Upper lobe of left lung (tissue), 4 donors: ENCODE measurements around the gene MEGF10.

ENCODE experiments used
- EP300 ChIP-seq, 4 donors: sonication (generic); formaldehyde crosslinking; IDR thresholded peaks; one replicate each; pipeline ENCODE4 v1.5.1; 2017; ENCODE audit warnings: antibody characterized with exemption in 4 of 4, control low read depth in 2 of 4
- POLR2A ChIP-seq, 4 donors: fragments of 450-650 bp; IDR thresholded peaks; one replicate each; pipeline ENCODE4 v1.5.1; 2016 to 2017; ENCODE audit warnings: antibody characterized with exemption in 4 of 4, mild to moderate bottlenecking in 2 of 4
- POLR2AphosphoS5 ChIP-seq, 2 donors: sonication (generic); formaldehyde crosslinking; IDR thresholded peaks; one replicate each; pipeline ENCODE4 v1.5.1; 2017; ENCODE audit warnings: antibody characterized with exemption in 2 of 2
- TF ChIP-seq, protein P1 (sequence below), 6 experiments: fragments of 450-650 bp in 4 of 6; fragments of 200-600 bp in 2 of 6; sonication (generic) in 2 of 6; IDR thresholded peaks; one replicate each; pipeline ENCODE4 v1.5.1; 2016 to 2019; ENCODE audit warnings: antibody characterized with exemption in 6 of 6

DNA sequence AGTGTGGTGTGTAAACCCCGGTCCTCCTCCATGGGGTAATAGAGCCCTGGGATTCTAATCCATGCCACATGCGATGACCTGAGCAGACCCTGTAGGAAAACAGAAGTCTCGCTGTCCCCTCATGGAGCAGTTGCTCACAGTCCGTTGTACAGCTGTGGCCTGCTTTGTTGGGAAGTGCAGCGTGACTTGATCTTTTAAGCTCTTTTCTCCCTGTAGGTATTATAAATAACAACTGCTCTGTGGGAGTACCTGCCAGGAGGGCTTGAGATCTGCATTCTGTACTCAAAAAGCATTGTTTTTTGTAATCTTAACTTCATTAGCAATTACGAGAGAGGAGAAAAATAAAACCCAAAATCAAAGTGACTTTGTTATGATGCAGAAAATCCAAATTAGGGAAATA lies 17.3 kb downstream of the MEGF10 start:
- TF ChIP-seq, protein P1, sequence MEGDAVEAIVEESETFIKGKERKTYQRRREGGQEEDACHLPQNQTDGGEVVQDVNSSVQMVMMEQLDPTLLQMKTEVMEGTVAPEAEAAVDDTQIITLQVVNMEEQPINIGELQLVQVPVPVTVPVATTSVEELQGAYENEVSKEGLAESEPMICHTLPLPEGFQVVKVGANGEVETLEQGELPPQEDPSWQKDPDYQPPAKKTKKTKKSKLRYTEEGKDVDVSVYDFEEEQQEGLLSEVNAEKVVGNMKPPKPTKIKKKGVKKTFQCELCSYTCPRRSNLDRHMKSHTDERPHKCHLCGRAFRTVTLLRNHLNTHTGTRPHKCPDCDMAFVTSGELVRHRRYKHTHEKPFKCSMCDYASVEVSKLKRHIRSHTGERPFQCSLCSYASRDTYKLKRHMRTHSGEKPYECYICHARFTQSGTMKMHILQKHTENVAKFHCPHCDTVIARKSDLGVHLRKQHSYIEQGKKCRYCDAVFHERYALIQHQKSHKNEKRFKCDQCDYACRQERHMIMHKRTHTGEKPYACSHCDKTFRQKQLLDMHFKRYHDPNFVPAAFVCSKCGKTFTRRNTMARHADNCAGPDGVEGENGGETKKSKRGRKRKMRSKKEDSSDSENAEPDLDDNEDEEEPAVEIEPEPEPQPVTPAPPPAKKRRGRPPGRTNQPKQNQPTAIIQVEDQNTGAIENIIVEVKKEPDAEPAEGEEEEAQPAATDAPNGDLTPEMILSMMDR (IDR thresholded peaks at IDR 0.05): no peak
- TF ChIP-seq EP300 (IDR thresholded peaks at IDR 0.05) (no peak), POLR2A (IDR thresholded peaks at IDR 0.05) (no peak), POLR2AphosphoS5 (IDR thresholded peaks at IDR 0.05) (no peak)
